Limb (tissue), 2 donors: ENCODE measurements around the gene PCDHB9.
"Not testable (repeated sequence)": the region's sequence is repeated elsewhere in the genome, so short reads cannot be mapped to it uniquely, and the experiment has no call there.

Source experiments
- DNase-seq, 2 donors: peaks; one replicate each; pipeline ENCODE4 v3.0.0-alpha.2; 2016; ENCODE audit errors: extremely low spot score in 2 of 2

The PCDHB9 gene

DNA sequence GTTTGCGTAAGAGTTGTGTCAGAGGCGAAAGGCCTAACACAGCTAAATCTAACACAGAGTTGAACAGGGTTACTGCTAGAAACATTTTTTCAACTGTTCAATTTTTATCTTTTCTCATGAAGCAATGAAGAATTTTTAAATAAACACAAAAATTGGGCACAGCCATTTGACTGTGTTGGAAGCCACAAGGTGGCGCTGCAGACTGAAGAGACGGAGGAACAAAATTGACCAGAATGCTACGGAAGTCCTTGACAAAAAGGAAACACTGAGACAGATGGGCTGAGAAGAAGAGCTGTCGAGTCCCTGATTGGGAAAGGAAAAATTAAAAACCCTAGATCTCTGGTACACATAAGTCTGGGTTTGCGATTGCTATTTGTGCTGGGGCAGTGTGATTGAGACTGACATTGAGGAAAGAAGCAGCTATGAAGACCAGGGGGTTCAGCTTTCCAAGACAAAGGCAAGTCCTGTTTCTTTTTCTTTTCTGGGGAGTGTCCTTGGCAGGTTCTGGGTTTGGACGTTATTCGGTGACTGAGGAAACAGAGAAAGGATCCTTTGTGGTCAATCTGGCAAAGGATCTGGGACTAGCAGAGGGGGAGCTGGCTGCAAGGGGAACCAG lies at the start of gene PCDHB9:
PCDHB9 (plus strand) TSS at position 265 of the 616 bp plus-strand sequence; CDS start at position 423, 158 bp downstream.
- no peak for DNase-seq

- not testable (repeated sequence) for DNase-seq
These were observed 49.6 kb upstream of the PCDHB9 start for GRCh38 chr5:141137346-141137745.

- no peak for DNase-seq
These were observed 37.1 kb upstream of the PCDHB9 start, which contains the start of gene PCDHB6 for GRCh38 chr5:141149812-141150211. TSS of gene PCDHB6 (plus strand) at chr5:141150057. CDS start at chr5:141150258, 201 bp downstream.

DNA sequence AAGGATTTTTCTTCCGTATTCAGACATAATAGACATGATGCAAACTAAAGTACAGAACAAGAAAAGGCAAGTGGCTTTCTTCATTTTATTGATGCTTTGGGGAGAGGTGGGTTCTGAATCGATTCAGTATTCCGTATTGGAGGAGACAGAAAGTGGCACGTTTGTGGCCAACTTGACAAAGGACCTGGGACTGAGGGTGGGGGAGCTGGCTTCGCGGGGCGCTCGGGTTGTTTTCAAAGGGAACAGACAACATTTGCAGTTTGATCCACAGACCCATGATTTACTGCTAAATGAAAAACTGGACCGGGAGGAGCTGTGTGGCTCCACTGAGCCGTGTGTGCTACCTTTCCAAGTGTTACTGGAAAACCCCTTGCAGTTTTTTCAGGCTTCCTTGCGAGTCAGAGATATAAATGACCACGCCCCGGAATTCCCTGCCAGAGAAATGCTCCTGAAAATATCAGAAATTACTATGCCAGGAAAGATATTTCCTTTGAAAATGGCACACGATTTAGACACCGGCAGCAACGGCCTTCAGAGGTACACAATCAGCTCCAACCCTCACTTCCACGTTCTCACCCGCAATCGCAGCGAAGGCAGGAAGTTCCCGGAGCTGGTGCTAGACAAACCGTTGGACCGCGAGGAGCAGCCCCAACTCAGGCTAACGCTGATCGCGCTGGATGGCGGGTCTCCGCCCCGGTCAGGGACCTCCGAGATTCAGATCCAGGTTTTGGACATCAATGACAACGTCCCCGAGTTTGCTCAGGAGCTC lies 36.6 kb upstream of the PCDHB9 start:
- no peak for DNase-seq

- DNase-seq = no peak
These were observed 36.0 kb upstream of the PCDHB9 start for GRCh38 chr5:141150993-141151325.

DNA sequence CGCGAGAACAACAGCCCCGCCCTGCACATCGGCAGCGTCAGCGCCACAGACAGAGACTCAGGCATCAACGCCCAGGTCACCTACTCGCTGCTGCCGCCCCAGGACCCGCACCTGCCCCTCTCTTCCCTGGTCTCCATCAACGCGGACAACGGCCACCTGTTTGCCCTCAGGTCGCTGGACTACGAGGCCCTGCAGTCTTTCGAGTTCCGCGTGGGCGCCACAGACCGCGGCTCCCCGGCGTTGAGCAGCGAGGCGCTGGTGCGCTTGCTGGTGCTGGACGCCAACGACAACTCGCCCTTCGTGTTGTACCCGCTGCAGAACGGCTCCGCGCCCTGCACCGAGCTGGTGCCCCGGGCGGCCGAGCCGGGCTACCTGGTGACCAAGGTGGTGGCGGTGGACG lies 35.3 kb upstream of the PCDHB9 start:
- DNase-seq = not testable (repeated sequence)

GRCh38 chr5:141152096-141152495 lies 34.9 kb upstream of the PCDHB9 start:
- DNase-seq = not testable (repeated sequence)

DNA sequence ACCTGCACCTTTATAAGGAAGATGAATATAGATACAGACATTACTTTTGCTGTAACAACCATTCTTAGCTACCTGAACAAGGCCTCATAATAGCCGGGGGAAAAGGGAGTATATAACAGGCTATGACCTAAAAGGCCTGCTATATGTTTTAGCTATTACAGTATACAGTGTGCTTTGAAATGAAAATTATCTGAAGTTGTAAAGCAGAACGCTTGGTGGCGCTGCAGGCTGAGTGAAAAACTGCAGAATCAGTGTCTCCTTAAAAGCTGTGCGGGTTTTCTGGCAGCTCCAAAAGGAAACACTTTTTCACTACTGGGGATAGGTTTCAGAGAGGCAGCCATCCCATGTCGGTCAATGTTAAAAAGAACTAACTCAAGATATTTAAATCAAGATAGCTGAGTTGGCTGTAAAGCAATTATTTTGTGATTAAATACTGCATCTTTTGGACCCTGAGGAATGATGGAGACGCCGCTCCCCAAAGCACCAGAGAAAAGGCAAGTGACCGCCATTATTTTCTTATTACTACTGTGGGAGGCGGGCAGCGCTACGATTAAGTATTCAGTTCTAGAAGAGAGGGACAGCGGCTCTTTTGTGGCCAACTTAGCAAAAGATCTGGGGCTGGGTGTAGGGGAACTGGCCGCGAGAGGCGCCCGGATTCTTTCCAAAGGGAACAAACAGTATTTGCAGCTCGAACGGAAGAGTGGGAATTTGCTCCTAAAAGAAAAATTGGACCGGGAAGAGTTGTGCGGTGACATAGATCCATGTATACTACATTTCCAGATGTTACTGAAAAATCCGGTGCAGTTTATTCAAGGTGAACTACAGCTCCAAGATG lies 31.2 kb upstream of the PCDHB9 start:
- no peak for DNase-seq

GRCh38 chr5:141157356-141157755 lies 29.6 kb upstream of the PCDHB9 start:
- DNase-seq = not testable (repeated sequence)

GRCh38 chr5:141157901-141158300 lies 29.1 kb upstream of the PCDHB9 start:
- DNase-seq = not testable (repeated sequence)

- peak; percentile 7 to 40 for DNase-seq
These were observed 14.4 kb upstream of the PCDHB9 start, which contains the start of gene PCDHB7 for GRCh38 chr5:141172381-141173204. TSS of gene PCDHB7 (plus strand) at chr5:141172644. CDS start at chr5:141172836, 192 bp downstream.

GRCh38 chr5:141174291-141175104 lies 12.5 kb upstream of the PCDHB9 start:
- not testable (repeated sequence) for DNase-seq

DNA sequence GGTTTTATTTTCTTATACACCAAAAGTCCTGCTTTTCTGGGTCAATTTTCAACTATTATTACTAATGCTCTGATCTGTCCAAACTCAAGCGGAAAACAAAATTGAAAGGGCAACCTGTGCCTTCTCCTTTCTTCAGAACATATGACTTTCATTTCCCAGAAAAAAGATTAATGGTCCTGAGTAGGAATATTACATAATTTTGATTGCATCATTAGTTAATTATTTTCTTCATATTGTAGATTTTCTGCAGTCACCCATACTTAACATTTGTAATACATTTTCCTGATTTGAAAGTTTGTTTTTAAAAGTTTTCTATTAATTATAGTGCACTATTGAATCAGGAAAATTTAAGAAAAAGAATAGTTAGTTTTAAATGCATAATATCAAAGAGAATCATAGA lies 11.0 kb upstream of the PCDHB9 start:
- DNase-seq = no peak

DNA sequence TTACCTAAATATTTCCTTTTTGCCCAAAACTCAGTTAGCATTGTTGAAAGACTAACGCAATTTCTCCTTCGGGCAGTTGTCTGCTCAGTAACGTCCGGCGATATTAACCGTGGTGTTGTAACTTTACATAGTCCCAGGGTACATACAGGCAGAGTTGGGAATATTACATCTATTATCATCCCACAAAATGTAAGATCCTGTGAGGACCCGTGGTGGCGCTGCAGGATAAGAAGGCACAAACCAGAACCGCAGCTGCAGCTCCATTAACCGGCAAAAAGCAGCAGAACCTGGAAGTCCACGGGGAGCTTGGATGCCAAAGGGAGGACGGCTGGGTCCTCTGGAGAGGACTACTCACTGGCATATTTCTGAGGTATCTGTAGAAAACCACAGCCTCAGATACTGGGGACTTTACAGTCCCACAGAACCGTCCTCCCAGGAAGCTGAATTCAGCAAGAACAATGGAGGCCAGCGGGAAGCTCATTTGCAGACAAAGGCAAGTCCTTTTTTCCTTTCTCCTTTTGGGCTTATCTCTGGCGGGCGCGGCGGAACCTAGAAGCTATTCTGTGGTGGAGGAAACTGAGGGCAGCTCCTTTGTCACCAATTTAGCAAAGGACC lies 9.3 kb upstream of the PCDHB9 start, which contains the start of gene PCDHB8:
PCDHB8 (plus strand) TSS at position 214 of the 615 bp plus-strand sequence; CDS start at position 459, 245 bp downstream.
- DNase-seq = not testable (repeated sequence)

GRCh38 chr5:141179371-141179770 lies 7.6 kb upstream of the PCDHB9 start:
- not testable (repeated sequence) for DNase-seq

GRCh38 chr5:141179876-141180275 lies 7.1 kb upstream of the PCDHB9 start:
- DNase-seq = not testable (repeated sequence)

- no peak for DNase-seq
These were observed 6.6 kb upstream of the PCDHB9 start for GRCh38 chr5:141180313-141180712.

GRCh38 chr5:141182248-141182647 lies 4.7 kb upstream of the PCDHB9 start, which contains the start of gene PCDHB16:
TSS of gene PCDHB16 (plus strand) at chr5:141182387. CDS start at chr5:141182560, 173 bp downstream.
- peak in 1 of 2 donors; percentile 43 for DNase-seq

DNA sequence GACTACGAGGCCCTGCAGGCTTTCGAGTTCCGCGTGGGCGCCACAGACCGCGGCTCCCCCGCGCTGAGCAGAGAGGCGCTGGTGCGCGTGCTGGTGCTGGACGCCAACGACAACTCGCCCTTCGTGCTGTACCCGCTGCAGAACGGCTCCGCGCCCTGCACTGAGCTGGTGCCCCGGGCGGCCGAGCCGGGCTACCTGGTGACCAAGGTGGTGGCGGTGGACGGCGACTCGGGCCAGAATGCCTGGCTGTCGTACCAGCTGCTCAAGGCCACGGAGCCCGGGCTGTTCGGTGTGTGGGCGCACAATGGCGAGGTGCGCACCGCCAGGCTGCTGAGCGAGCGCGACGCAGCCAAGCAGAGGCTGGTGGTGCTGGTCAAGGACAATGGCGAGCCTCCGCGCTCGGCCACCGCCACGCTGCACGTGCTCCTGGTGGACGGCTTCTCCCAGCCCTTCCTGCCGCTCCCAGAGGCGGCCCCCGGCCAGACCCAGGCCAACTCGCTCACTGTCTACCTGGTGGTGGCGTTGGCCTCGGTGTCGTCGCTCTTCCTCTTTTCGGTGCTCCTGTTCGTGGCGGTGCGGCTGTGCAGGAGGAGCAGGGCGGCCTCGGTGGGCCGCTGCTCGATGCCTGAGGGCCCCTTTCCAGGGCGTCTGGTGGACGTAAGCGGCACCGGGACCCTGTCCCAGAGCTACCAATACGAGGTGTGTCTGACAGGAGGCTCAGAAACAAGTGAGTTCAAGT lies 2.7 kb upstream of the PCDHB9 start:
- not testable (repeated sequence) for DNase-seq
